BLaER1 treated with 17β-estradiol and CSF1 and Interleukin-3, amounts not matched to agents 10 nM and 100 nM (cell line): ENCODE results near the gene LNPEP.

ENCODE experiments used
- H3K27ac ChIP-seq, 11 experiments: shearing (Covaris generic); formaldehyde crosslinking; 2 replicates each; pipeline ENCODE4 v1.8.1; 2022
- H3K27me3 ChIP-seq, 11 experiments: shearing (Covaris generic); formaldehyde crosslinking; 2 replicates each; pipeline ENCODE4 v1.8.1; 2022
- H3K36me3 ChIP-seq, 11 experiments: shearing (Covaris generic); formaldehyde crosslinking; 2 replicates each; pipeline ENCODE4 v1.8.1; 2022
- H3K4me1 ChIP-seq, 10 experiments: shearing (Covaris generic); formaldehyde crosslinking; 2 replicates each; pipeline ENCODE4 v1.8.1; 2022
- H3K4me2 ChIP-seq, 11 experiments: shearing (Covaris generic); formaldehyde crosslinking; 2 replicates each; pipeline ENCODE4 v1.8.1; 2022
- H3K4me3 ChIP-seq, 10 experiments: shearing (Covaris generic); formaldehyde crosslinking; 2 replicates each; pipeline ENCODE4 v1.8.1; 2022
- H3K9ac ChIP-seq, 11 experiments: shearing (Covaris generic); formaldehyde crosslinking; 2 replicates each; pipeline ENCODE4 v1.8.1; 2022
- H3K9me3 ChIP-seq, 11 experiments: shearing (Covaris generic); formaldehyde crosslinking; replicated peaks in 1 of 11; 2 replicates each; pipeline ENCODE4 v1.8.1; 2022
- H4K20me1 ChIP-seq, 11 experiments: shearing (Covaris generic); formaldehyde crosslinking; 2 replicates each; pipeline ENCODE4 v1.8.1; 2022
- Cebpa-rat ChIP-seq, 11 experiments: shearing (Covaris generic); IDR thresholded peaks; 2 replicates each; pipeline ENCODE4 v1.8.1; 2022

LNPEP gene

GRCh38 chr5:96931605-96932004 lies 4.3 kb upstream of the LNPEP start:
- Histone ChIP-seq H3K4me1 (peaks cover 42 to 52% (median 51%) of the 10 kb centered on the region in 10 experiments), H3K9ac (peak overlapping the region in 3 of 11 experiments; percentile 1 to 97 (median 22); a peak in 3 of 22 replicates), H3K9me3 (peaks cover 0 to 4% (median 0%) of the 10 kb centered on the region in 11 experiments; a peak in 2 of 22 replicates), H3K4me2 (peak overlapping the region; percentile 82 to 97 (median 90)), H4K20me1 (no peaks in the 10 kb centered on the region), H3K27ac (peak overlapping the region in 9 of 11 experiments; percentile 92 to 98 (median 95); a peak in 17 of 22 replicates), H3K4me3 (peak overlapping the region in 1 of 10 experiments; percentile 76; a peak in 2 of 20 replicates), H3K36me3 (no peaks in the 10 kb centered on the region), H3K27me3 (no peaks in the 10 kb centered on the region)
- TF ChIP-seq Cebpa-rat (IDR thresholded peaks at IDR 0.05) = no peak

- Histone ChIP-seq H3K9me3 (peaks cover 0 to 4% (median 0%) of the 10 kb centered on the region in 11 experiments; a peak in 2 of 22 replicates), H3K4me1 (peaks cover 42 to 55% (median 50%) of the 10 kb centered on the region in 10 experiments), H3K27ac (peak overlapping the region in 10 of 11 experiments; percentile 85 to 98 (median 95); a peak in 19 of 22 replicates), H3K4me2 (peak overlapping the region; percentile 82 to 97 (median 90)), H3K36me3 (no peaks in the 10 kb centered on the region), H3K4me3 (peak overlapping the region in 8 of 10 experiments; percentile 74 to 90 (median 80); a peak in 13 of 20 replicates), H3K27me3 (no peaks in the 10 kb centered on the region), H3K9ac (peak overlapping the region in 7 of 11 experiments; percentile 89 to 97 (median 91); a peak in 7 of 22 replicates), H4K20me1 (peaks cover 0 to 4% (median 0%) of the 10 kb centered on the region in 11 experiments; a peak in 3 of 22 replicates)
- no peak for TF ChIP-seq Cebpa-rat (IDR thresholded peaks at IDR 0.05)
These were observed 3.9 kb upstream of the LNPEP start for GRCh38 chr5:96932026-96932425.

- Histone ChIP-seq H3K4me2 (peak overlapping the region; percentile 82 to 97 (median 90)), H3K9me3 (peaks cover 0 to 1% (median 0%) of the 10 kb centered on the region in 11 experiments; a peak in 1 of 22 replicates), H4K20me1 (peaks cover 0 to 22% (median 11%) of the 10 kb centered on the region in 11 experiments; a peak in 12 of 22 replicates), H3K4me3 (peak overlapping the region; percentile 74 to 90 (median 78)), H3K27ac (peak overlapping the region; percentile 78 to 98 (median 95)), H3K36me3 (no peaks in the 10 kb centered on the region), H3K27me3 (no peaks in the 10 kb centered on the region), H3K9ac (peak overlapping the region; percentile 89 to 97 (median 92)), H3K4me1 (peaks cover 55 to 69% (median 64%) of the 10 kb centered on the region in 10 experiments)
- no peak for TF ChIP-seq Cebpa-rat (IDR thresholded peaks at IDR 0.05)
These were observed 1.8 kb upstream of the LNPEP start for GRCh38 chr5:96933764-96934707.

GRCh38 chr5:96934708-96935558 lies 947 bp upstream of the LNPEP start:
- H3K9ac ChIP-seq = peak overlapping the region; percentile 89 to 97 (median 92)
- peaks cover 50 to 66% (median 59%) of the 10 kb centered on the region in 10 experiments for H3K4me1 ChIP-seq
- no peaks in the 10 kb centered on the region for H3K9me3 ChIP-seq
- TF ChIP-seq Cebpa-rat (IDR thresholded peaks at IDR 0.05) = no peak
- H3K36me3 ChIP-seq = no peaks in the 10 kb centered on the region
- peaks cover 0 to 30% (median 11%) of the 10 kb centered on the region in 11 experiments; a peak in 12 of 22 replicates for H4K20me1 ChIP-seq
- no peaks in the 10 kb centered on the region for H3K27me3 ChIP-seq
- H3K4me3 ChIP-seq = peak overlapping the region; percentile 74 to 90 (median 78)
- peak overlapping the region; percentile 82 to 97 (median 90) for H3K4me2 ChIP-seq
- peak overlapping the region; percentile 78 to 98 (median 95) for H3K27ac ChIP-seq

- Histone ChIP-seq H3K4me3 (peak overlapping the region; percentile 74 to 90 (median 78)), H3K9me3 (peaks cover 0 to 6% (median under 1%) of the 10 kb centered on the region in 11 experiments; a peak in 4 of 22 replicates), H3K27ac (peak overlapping the region; percentile 80 to 98 (median 95)), H3K36me3 (peaks cover 0 to 14% (median 8%) of the 10 kb centered on the region in 11 experiments; a peak in 16 of 22 replicates), H3K9ac (peak overlapping the region; percentile 89 to 97 (median 92)), H3K27me3 (no peaks in the 10 kb centered on the region), H3K4me1 (peaks cover 32 to 52% (median 41%) of the 10 kb centered on the region in 10 experiments), H4K20me1 (peaks cover 0 to 39% (median 11%) of the 10 kb centered on the region in 11 experiments; a peak in 12 of 22 replicates), H3K4me2 (peak overlapping the region; percentile 74 to 97 (median 87))
- TF ChIP-seq Cebpa-rat (IDR thresholded peaks at IDR 0.05) = no peak
These were observed 796 bp downstream of the LNPEP start for GRCh38 chr5:96936431-96937320.

- H3K27me3 ChIP-seq = no peaks in the 10 kb centered on the region
- peaks cover 0 to 16% (median 7%) of the 10 kb centered on the region in 11 experiments; a peak in 7 of 22 replicates for H3K9me3 ChIP-seq
- H4K20me1 ChIP-seq = peaks cover 5 to 66% (median 29%) of the 10 kb centered on the region in 11 experiments; a peak in 14 of 22 replicates
- peaks cover 12 to 27% (median 19%) of the 10 kb centered on the region in 10 experiments for H3K4me1 ChIP-seq
- peaks cover 0 to 37% (median 24%) of the 10 kb centered on the region in 11 experiments; a peak in 18 of 22 replicates for H3K36me3 ChIP-seq
- no peak overlapping the region for H3K27ac ChIP-seq
- no peak for TF ChIP-seq Cebpa-rat (IDR thresholded peaks at IDR 0.05)
- H3K4me3 ChIP-seq = no peak overlapping the region
- no peak overlapping the region for H3K4me2 ChIP-seq
- no peak overlapping the region for H3K9ac ChIP-seq
These were observed 4.7 kb downstream of the LNPEP start for GRCh38 chr5:96940586-96940985.

- Histone ChIP-seq H4K20me1 (peaks cover 5 to 72% (median 34%) of the 10 kb centered on the region in 11 experiments; a peak in 14 of 22 replicates), H3K4me1 (peaks cover 12 to 27% (median 19%) of the 10 kb centered on the region in 10 experiments), H3K4me2 (no peak overlapping the region), H3K27me3 (no peaks in the 10 kb centered on the region), H3K27ac (no peak overlapping the region), H3K4me3 (no peak overlapping the region), H3K9me3 (peaks cover 0 to 16% (median 7%) of the 10 kb centered on the region in 11 experiments; a peak in 7 of 22 replicates), H3K36me3 (peaks cover 0 to 40% (median 24%) of the 10 kb centered on the region in 11 experiments; a peak in 18 of 22 replicates), H3K9ac (no peak overlapping the region)
- no peak for TF ChIP-seq Cebpa-rat (IDR thresholded peaks at IDR 0.05)
These were observed 5.3 kb downstream of the LNPEP start for GRCh38 chr5:96941140-96941539.
